ENCODE measurements around the gene LRRC8D.

LRRC8D gene

DNA sequence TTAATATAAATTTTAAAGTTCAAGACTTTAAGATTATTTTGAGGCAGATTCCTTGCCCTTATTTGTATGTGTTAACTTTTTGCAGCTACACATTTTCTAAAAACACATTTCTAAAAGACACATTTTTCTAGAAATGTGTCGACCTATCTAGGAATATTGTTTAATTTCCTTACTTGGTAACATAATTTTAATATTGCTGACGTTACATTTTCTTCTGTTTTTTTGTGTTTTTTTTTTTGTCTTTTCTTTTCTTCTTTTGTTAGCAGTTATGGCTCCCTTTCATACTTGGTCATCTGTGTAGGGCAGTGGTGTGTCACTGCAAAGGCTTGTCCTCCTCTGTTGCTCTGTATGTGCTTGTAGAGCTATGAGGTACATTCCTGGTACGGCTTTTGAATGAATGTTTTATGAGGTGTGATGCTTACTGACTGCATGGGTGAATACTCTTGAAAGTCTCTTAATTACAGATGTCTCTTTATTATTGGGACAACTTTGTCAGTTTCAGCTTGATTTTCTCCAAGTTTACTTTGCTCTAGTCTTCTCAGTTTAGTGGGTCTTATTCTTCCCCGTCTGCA, 30.1 kb downstream of the LRRC8D start:
- Histone ChIP-seq H3K27ac (ENCODE audit: low read length) (no peak overlapping the region), H3K36me3 (ENCODE audit: control insufficient read depth in 1 of 2, insufficient read depth in 2 of 2, low read length in 2 of 2) (no peaks in the 10 kb centered on the region), H3K4me3 (ENCODE audit: low read depth in 1 of 2, low read length in 2 of 2) (no peak overlapping the region), H3K9me3 (ENCODE audit: control insufficient read depth in 1 of 2, low read length in 2 of 2) (no peaks in the 10 kb centered on the region), H3K27me3 (ENCODE audit: low read depth, low read length) (no peaks in the 10 kb centered on the region), H3K4me1 (ENCODE audit: control insufficient read depth in 1 of 2, insufficient read depth in 2 of 2, low read length in 2 of 2) (no peaks in the 10 kb centered on the region)

DNA sequence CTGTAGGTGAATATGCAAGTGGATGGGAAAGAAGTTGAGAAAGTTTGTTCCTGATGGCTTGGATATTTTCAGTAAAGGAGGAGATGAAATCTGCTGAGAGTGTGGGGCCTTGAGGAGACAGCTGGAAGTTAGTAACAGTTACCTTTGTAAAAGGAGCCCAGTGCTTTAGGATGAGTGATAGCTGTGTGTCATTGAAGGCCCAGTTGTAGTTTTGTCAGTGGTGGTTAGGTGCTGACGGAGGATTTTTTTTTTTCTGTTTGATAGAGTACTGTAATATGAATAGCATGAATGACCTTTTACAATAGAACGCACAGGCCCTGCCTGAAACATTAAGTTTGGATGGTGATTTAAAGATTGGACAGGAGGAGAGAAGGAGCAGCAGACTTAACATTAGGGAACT, 33.3 kb downstream of the LRRC8D start:
- H3K4me3 ChIP-seq (ENCODE audit: low read depth in 1 of 2, low read length in 2 of 2): no peak overlapping the region
- no peaks in the 10 kb centered on the region for H3K36me3 ChIP-seq (ENCODE audit: control insufficient read depth in 1 of 2, insufficient read depth in 2 of 2, low read length in 2 of 2)
- no peaks in the 10 kb centered on the region for H3K27me3 ChIP-seq (ENCODE audit: low read depth, low read length)
- H3K4me1 ChIP-seq (ENCODE audit: control insufficient read depth in 1 of 2, insufficient read depth in 2 of 2, low read length in 2 of 2): no peaks in the 10 kb centered on the region
- no peak overlapping the region for H3K27ac ChIP-seq (ENCODE audit: low read length)
- no peaks in the 10 kb centered on the region for H3K9me3 ChIP-seq (ENCODE audit: control insufficient read depth in 1 of 2, low read length in 2 of 2)

GRCh38 chr1:89855413-89856123, 34.7 kb downstream of the LRRC8D start:
- Histone ChIP-seq H3K4me3 (ENCODE audit: low read depth in 1 of 2, low read length in 2 of 2) (no peak overlapping the region), H3K4me1 (ENCODE audit: control insufficient read depth in 1 of 2, insufficient read depth in 2 of 2, low read length in 2 of 2) (no peaks in the 10 kb centered on the region), H3K27me3 (ENCODE audit: low read depth, low read length) (no peaks in the 10 kb centered on the region), H3K27ac (ENCODE audit: low read length) (peak overlapping the region; percentile 10), H3K36me3 (ENCODE audit: control insufficient read depth in 1 of 2, insufficient read depth in 2 of 2, low read length in 2 of 2) (no peaks in the 10 kb centered on the region), H3K9me3 (ENCODE audit: control insufficient read depth in 1 of 2, low read length in 2 of 2) (no peaks in the 10 kb centered on the region)

- H3K4me1 ChIP-seq (ENCODE audit: control insufficient read depth in 1 of 2, insufficient read depth in 2 of 2, low read length in 2 of 2): no peaks in the 10 kb centered on the region
- no peak overlapping the region for H3K27ac ChIP-seq (ENCODE audit: low read length)
- H3K36me3 ChIP-seq (ENCODE audit: control insufficient read depth in 1 of 2, insufficient read depth in 2 of 2, low read length in 2 of 2): no peaks in the 10 kb centered on the region
- no peaks in the 10 kb centered on the region for H3K27me3 ChIP-seq (ENCODE audit: low read depth, low read length)
- H3K4me3 ChIP-seq (ENCODE audit: low read depth in 1 of 2, low read length in 2 of 2): no peak overlapping the region
- no peaks in the 10 kb centered on the region for H3K9me3 ChIP-seq (ENCODE audit: control insufficient read depth in 1 of 2, low read length in 2 of 2)
Observed at GRCh38 chr1:89863165-89863830, 42.5 kb downstream of the LRRC8D start.

DNA sequence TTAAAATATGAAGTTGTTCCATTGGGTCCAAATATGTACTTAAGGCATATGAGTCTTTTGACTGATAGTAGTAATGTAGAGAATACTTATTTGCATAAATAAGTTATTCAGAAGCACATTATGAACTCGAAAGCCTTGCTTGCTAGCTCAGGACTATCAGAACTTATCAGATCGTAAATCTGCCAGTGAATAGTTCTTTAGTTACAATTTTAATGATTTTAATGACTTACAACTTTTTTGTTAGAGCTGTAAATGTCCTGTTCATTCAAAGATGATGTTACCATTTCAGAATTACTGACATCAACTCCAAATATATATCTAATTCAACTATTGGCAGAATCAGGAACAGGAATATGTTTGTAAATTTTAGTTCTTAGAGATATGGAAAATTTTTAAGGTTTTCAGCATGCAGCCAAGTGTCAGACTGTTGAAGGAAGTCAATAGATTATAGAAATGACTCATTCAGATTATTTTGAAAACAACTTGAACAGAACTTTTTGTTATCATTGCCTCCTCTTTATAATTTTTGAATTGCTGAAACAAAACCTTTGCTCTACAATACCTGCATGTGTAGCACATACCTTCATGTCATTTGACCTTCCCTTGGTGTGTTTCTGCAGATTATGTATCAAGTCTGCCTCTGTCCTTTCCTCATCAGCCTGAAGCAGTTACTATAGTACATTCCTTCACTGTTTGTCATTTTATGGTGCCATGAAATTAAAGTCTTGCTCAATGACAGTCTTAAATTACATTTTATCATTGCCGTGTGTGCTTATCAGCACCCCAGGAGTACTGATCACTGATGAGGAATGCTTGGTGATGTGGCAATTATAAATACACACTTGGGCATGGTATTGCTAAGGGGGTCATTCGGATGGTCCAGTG, 44.9 kb downstream of the LRRC8D start:
- Histone ChIP-seq H3K27me3 (ENCODE audit: low read depth, low read length) (no peaks in the 10 kb centered on the region), H3K36me3 (ENCODE audit: control insufficient read depth in 1 of 2, insufficient read depth in 2 of 2, low read length in 2 of 2) (no peaks in the 10 kb centered on the region), H3K4me3 (ENCODE audit: low read depth in 1 of 2, low read length in 2 of 2) (no peak overlapping the region), H3K27ac (ENCODE audit: low read length) (no peak overlapping the region), H3K4me1 (ENCODE audit: control insufficient read depth in 1 of 2, insufficient read depth in 2 of 2, low read length in 2 of 2) (no peaks in the 10 kb centered on the region), H3K9me3 (ENCODE audit: control insufficient read depth in 1 of 2, low read length in 2 of 2) (no peaks in the 10 kb centered on the region)

GRCh38 chr1:89866568-89866967, 45.7 kb downstream of the LRRC8D start:
- Histone ChIP-seq H3K27me3 (ENCODE audit: low read depth, low read length) (no peaks in the 10 kb centered on the region), H3K4me1 (ENCODE audit: control insufficient read depth in 1 of 2, insufficient read depth in 2 of 2, low read length in 2 of 2) (no peaks in the 10 kb centered on the region), H3K4me3 (ENCODE audit: low read depth in 1 of 2, low read length in 2 of 2) (no peak overlapping the region), H3K27ac (ENCODE audit: low read length) (no peak overlapping the region), H3K9me3 (ENCODE audit: control insufficient read depth in 1 of 2, low read length in 2 of 2) (no peaks in the 10 kb centered on the region), H3K36me3 (ENCODE audit: control insufficient read depth in 1 of 2, insufficient read depth in 2 of 2, low read length in 2 of 2) (no peaks in the 10 kb centered on the region)

GRCh38 chr1:89870998-89871397, 50.2 kb downstream of the LRRC8D start:
- no peak overlapping the region for H3K4me3 ChIP-seq (ENCODE audit: low read depth in 1 of 2, low read length in 2 of 2)
- no peaks in the 10 kb centered on the region for H3K36me3 ChIP-seq (ENCODE audit: control insufficient read depth in 1 of 2, insufficient read depth in 2 of 2, low read length in 2 of 2)
- peaks cover 0 to 4% of the 10 kb centered on the region in 2 donors for H3K4me1 ChIP-seq (ENCODE audit: control insufficient read depth in 1 of 2, insufficient read depth in 2 of 2, low read length in 2 of 2)
- no peaks in the 10 kb centered on the region for H3K9me3 ChIP-seq (ENCODE audit: control insufficient read depth in 1 of 2, low read length in 2 of 2)
- no peaks in the 10 kb centered on the region for H3K27me3 ChIP-seq (ENCODE audit: low read depth, low read length)
- no peak overlapping the region for H3K27ac ChIP-seq (ENCODE audit: low read length)

- H3K27me3 ChIP-seq (ENCODE audit: low read depth, low read length): no peaks in the 10 kb centered on the region
- no peaks in the 10 kb centered on the region for H3K9me3 ChIP-seq (ENCODE audit: control insufficient read depth in 1 of 2, low read length in 2 of 2)
- H3K36me3 ChIP-seq (ENCODE audit: control insufficient read depth in 1 of 2, insufficient read depth in 2 of 2, low read length in 2 of 2): no peaks in the 10 kb centered on the region
- peaks cover 0 to 4% of the 10 kb centered on the region in 2 donors for H3K4me1 ChIP-seq (ENCODE audit: control insufficient read depth in 1 of 2, insufficient read depth in 2 of 2, low read length in 2 of 2)
- no peak overlapping the region for H3K27ac ChIP-seq (ENCODE audit: low read length)
- H3K4me3 ChIP-seq (ENCODE audit: low read depth in 1 of 2, low read length in 2 of 2): no peak overlapping the region
Observed at GRCh38 chr1:89871768-89872473, 51.1 kb downstream of the LRRC8D start.

DNA sequence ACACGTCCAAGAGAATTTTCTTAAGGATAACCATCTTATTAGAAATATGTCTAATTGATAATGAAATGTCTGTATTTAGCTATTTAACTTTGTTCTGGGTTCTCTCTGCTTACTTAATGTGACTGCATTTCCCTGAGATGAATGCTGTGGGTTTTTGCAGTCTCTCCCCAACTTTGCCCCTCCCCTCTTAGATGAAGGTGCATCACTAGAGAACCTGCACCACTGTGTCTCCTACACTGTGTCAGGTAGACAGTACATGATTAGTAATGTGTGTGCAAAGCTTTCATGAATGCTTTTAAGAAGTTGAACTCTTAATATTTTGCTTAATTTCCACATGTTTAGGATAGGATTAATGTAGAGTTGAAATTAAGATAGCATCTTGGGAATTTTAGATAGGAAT, 51.7 kb downstream of the LRRC8D start:
- no peaks in the 10 kb centered on the region for H3K27me3 ChIP-seq (ENCODE audit: low read depth, low read length)
- no peak overlapping the region for H3K4me3 ChIP-seq (ENCODE audit: low read depth in 1 of 2, low read length in 2 of 2)
- no peaks in the 10 kb centered on the region for H3K36me3 ChIP-seq (ENCODE audit: control insufficient read depth in 1 of 2, insufficient read depth in 2 of 2, low read length in 2 of 2)
- H3K9me3 ChIP-seq (ENCODE audit: control insufficient read depth in 1 of 2, low read length in 2 of 2): no peaks in the 10 kb centered on the region
- H3K4me1 ChIP-seq (ENCODE audit: control insufficient read depth in 1 of 2, insufficient read depth in 2 of 2, low read length in 2 of 2): peaks cover 0 to 4% of the 10 kb centered on the region in 2 donors
- no peak overlapping the region for H3K27ac ChIP-seq (ENCODE audit: low read length)

DNA sequence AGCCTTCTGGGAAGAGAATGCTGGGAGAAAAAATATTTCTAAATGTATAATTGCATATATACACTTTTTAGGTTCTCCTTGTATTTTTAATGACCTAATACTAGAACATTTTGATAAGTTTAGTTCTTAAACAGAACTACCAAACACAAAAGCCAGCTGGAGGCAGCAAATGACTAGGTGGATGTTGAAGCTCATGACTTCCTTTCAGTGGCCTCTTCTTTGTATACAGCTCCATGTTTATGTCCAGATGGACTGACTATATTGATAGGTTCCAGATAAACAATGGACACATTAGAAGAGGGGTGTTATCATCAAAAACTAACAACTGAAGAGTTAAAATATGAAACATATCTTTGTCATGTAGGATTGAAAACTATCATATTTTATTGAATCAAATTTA, 52.5 kb downstream of the LRRC8D start:
- Histone ChIP-seq H3K27ac (ENCODE audit: low read length) (no peak overlapping the region), H3K4me3 (ENCODE audit: low read depth in 1 of 2, low read length in 2 of 2) (no peak overlapping the region), H3K36me3 (ENCODE audit: control insufficient read depth in 1 of 2, insufficient read depth in 2 of 2, low read length in 2 of 2) (no peaks in the 10 kb centered on the region), H3K27me3 (ENCODE audit: low read depth, low read length) (no peaks in the 10 kb centered on the region), H3K9me3 (ENCODE audit: control insufficient read depth in 1 of 2, low read length in 2 of 2) (no peaks in the 10 kb centered on the region), H3K4me1 (ENCODE audit: control insufficient read depth in 1 of 2, insufficient read depth in 2 of 2, low read length in 2 of 2) (peaks cover 0 to 4% of the 10 kb centered on the region in 2 donors)
